Activated CD8-positive, alpha-beta memory T cell treated with anti-CD3 and anti-CD28 coated beads, Interleukin-2, amount 50 U/mL, for 4 hours (primary cell): ENCODE measurements around the gene SEMA4D.

Experiments used
- DNase-seq: peaks from one replicate; pipeline ENCODE4 v3.0.0-alpha.2; 2020

SEMA4D gene

DNA sequence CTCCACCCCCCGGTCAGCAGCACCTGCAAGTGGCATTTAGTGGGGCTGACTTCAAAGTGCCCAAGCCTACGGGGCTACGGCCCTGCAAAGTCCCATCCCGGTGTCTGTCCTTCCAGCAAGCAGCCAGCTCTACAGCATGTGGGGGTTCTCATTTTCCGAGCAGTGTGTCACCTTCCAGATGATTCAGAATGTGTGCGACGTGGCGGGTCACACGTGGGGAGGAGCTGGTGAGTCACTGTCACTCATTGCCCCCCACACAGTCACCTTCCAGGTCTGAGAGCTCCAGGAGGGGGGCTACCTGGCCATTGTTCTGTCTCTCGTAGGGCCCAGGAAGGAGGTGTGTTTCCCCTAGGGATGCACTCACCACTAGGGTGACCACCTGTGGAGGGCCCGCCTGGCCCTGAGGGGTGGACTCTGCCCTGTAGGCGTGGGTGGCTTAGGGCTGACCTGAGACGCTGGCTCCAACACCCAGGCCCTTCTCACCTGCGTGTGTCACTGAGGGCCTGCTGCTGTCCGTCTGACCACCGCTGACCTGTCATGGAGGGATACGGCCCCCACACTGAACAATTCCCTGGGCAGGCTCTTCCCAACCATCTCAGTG is 70.2 kb downstream of the SEMA4D start:
- peak; percentile 87 for DNase-seq

DNA sequence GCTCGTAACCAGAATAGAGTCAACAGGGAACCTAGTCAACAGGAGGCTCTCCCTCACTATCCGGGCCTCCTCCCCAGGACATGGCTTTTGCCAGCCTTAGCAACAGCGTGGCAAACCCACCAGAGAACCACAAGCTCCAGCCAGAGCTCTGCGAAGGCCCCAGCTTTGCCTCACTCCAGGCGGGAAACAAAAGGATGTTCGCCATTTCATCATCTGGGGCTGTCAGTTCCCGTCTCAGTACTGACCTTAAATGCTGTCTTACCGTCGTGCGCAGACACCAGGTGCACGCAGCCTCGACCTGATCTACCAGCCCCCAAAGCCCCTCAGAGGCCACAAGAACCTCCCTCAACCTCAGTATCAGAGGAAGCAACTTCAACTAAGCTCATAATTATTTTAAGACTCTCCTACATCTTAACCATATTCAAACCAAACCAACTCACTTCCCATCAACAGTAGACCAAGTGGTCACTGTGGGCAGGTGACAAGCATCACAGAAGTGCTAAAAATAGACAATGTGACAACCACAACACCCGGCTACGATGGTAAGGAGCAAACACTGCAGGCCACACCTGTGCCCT is 71.4 kb downstream of the SEMA4D start:
- DNase-seq: no peak

DNA sequence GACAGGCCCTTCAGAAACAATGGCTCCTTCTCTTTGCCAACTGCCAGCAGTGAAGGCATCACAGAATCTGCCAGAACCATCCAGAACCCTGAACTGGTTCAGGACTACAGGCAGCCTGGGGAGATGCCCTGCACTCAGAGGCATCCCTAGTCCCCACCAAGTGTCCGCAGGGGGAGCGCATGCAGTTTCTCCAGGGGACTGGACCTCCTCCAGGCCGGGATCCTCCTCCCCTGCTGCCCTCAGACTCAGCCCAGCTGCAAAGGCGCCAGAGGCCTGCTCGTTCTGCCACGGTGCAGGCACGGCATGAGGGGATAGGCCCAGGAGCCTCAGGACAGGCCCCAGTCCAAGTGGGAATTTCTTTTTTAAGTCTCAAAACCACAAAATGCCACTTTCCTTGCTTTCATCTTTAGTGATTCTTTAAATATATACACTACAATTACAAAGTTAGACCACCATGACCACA is 72.0 kb downstream of the SEMA4D start:
- DNase-seq: no peak

DNA sequence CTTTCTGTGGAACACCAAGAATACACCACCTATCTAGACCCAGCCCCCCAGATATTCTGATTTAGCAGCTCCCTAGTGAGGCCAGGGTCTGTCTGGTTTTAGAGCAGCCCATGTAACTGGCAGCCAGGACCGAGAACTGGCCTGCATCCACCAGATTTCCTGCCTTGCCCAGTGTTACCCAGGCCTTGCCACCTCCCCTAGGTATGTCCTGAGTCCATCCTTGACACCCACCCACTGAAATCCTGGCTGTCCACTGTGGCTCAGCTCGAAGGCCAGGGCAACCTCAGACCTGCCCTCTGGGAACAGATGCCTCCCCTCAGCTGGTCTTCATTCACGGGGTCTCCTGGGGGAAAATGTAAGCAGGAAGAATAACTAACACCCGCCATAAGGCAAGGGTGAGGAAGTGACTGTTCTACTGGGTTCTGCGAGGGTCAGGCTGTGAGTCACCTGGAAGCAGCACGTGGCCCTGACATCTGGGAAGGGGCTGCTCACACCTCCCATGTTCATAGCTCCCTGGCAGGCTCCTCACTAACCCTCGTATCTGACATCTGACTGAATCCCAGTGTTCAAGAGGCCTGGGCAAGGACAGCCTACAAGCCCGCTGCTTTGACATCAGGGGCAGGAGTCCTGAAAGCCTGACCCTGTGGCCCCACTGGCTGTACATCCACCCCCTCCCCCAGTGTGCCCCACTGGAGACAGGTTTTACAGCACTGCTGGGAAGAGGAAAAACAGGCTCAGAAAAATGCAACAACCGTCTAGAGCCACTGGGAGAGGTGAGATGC is 72.7 kb downstream of the SEMA4D start:
- peak; percentile 51 for DNase-seq

DNA sequence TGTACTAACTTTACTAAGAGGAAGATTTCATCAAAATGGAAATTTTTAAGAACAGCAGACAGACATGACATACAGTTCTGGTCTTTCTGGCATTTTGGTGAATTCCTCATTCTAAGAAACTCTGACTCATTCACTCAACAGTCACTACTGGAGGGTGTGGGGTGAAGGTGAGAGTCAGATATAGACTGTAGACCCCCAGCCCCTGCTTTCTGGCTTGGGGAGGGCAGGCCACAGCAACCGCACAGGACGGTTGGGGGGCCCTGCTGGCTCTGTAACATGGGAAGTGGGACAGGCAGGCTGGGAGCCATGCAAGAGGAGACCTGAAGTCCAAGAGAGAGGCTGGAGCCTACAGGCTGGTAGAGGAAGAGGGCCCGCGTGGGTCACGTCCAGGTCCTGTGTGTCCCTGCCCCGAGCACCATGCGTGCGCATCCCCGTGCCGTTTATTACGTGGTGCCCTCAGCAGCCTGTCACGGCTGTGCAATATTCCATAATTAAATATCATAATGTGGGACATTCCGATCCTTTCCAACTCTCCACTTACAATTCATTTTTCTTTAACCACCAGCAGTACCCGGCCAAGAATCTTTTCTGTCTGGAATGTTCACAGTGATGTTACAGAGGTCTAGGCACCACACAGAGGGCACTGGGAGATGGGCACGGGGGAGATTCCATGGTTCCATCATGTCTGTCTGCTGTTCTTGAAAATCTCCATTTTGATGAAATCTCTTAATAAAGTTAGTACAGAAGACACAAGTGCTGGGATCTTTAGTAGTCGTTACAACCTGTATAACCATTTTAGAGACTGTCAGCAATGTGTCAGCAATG is 75.5 kb downstream of the SEMA4D start:
- peak; percentile 57 for DNase-seq

DNA sequence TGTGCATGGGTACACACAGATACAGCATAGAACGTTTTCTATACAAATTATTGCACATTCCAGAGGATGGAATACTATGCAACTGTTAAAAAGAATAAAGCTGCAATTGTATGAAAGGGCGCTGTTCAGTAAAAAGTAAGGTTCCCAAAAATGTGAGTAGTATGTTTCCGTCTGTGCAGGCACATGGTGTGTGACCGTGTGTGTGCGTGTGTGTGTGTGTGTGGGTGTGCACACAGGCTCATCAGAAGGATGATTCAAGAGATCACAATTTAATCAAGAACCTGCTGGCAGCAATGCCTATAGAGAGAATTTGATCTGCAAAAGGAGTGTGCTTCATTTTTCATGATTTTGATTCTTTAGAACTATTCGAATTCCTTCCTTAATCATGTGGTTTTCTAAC is 76.3 kb downstream of the SEMA4D start:
- DNase-seq: peak; percentile 65

DNA sequence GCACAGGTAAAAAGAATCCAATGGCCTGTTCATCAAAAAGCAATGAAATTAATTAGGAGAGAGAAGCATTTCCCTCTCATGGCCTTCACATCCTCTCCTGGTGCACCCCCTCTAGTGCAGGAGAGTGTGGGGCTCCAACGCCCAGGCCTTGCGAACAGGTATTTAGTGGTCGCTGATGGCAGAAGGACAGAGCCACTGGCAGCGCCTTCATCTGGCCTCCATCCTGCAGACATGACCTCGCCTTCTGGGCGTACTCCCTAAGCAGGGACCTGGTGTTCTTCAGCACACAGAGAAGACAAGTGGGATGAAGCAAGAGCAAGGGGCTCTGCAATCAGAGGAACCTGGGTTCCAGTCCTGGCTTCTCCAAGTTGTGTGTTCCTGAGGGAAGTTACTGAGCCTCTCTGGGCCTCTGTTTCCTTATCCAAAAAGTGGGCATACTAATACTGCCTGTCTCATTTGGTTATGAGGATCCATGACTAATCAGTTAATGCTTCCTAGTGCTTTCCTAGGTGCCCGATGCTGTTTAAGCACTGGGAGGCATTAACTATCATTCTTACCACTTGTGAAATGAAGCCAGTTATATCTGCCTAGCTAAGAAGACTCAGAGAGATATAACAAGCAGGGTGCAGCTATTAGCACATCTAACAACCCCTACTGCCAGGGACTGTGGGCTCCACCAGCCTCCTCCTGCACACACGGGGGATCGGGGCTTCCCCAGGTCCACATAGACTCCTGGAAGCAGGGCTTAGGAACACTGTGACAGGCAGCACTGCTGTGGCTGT is 77.3 kb downstream of the SEMA4D start:
- DNase-seq: no peak

DNA sequence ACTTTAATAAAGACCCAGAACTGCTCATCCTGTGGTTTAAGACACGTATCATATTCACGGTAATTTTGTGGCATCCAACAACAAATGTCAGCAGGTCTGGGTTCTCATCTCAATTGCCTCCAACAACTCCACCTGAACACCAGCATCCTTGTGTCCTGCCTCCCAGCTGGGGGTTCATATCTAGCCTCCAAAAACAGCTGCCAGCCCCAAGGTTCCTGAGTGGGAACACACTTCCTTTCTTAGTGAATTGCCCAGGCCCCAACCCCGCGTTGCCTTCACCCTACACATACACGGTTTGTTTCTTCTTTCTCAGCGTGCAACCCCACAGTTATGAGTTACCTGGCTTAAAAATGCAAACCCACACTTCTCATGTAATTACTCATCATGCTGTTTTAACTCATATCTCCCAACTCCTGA is 77.9 kb downstream of the SEMA4D start:
- DNase-seq: no peak

DNA sequence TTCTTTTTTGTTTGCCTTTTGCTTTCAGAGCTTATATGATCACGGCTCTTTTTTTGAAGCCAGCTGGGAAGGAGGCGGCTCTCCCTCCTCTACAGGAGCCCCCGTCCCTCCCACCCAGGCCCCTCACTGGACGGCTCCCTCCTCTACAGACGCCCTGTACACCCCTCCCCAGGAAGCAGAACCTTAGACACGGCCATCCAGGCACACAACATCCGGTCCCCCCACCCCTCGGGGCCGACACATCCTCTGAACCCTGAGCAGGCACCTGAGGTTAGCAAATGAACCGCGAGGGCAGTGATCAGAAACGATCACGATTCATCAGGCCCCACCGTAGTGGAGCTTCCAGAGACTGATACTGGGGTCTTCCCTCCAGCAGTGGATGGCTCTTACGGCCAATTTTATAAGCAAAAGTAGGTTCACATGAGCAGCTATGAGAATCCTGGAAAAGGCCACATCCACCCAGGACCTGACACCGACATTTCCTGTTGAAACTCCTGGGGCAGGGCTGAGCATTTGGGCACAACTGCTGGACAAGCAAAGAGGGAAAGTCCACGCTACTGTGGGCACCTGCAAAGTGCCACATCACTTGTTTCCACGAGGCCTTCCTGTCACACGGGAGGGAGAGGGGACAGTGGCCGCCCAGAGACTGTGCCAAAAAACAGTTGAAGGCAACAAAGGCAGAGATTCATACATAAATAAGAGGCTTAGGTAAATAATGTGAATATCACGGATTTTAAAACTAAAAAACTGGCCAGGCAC is 78.9 kb downstream of the SEMA4D start:
- DNase-seq: peak; percentile 76

DNA sequence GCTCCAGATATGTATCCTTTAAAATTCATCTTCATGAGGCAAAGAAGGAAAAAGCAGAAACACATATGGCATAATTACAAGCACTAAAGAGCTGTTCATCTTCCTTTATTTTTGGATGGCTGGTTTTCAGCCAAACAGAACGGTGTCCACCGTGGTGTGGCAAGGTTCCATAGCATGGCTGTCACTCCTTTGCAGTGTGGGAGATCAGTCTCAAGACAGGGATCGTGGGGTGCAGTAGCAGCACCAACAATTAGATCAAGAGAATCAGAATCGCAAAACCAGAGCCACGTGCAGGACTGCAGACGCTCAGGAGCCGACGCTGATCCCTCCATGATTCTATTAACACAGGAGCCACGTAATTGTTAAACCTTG is 79.5 kb downstream of the SEMA4D start:
- no peak for DNase-seq

DNA sequence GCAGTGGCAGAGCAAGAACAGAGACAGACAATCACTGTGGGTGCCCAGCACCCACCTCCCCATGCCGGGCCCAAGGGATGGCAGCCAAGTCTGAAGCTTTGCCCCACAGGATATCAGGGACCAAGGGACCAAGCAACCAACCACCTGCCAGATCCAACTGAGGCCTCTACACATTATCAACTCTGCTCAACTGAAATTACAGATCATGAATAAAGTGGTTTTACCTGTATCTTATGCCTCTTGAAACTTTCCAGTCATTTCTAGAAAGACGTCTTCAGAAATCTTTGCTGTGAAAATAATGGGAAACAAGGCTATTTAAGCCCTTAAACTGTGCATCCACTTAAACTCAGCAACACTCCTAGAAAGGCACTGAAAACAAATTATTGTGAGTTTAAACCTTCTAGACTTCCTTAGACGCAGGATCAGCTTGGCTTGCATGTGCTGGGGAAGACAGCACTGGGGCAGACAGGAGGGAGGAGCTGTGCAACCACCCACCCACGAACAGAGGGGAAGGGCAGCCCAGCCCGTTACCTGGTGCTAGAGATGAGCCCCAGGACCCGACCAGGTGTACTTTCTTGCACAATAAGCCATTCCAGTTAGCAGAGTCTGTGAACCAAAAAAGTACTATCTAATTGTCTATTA is 80.0 kb downstream of the SEMA4D start:
- no peak for DNase-seq

DNA sequence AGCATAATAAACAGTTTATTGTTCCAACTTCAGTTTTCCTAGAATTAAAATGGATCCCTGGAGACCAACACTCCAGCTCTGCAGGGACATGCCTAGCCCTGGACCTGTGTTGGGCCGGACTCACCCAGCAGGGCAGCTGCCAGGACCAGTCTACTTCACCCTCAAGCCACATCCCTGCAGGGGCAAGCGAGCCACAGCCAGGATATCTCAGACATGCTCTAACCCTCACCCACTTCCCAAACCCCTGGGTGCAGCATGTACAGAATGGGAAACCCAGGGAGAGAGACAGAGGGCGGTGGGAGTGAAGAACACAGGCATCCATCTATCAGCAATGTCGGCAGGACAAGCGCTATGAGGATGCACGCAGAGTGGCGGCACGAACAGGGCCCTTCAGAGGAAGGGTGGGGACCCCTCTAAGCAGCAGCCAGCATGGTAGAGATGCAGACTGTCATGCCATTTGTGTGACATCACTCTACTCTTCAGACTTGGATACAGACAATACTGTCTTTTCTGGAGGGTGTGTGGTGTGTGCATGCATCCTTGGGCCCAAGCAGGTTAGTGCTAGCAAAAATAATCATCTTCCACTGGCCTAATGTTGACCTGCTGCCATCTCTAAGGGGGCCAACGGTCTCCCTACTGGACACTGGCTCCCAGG is 83.1 kb downstream of the SEMA4D start:
- no peak for DNase-seq

DNA sequence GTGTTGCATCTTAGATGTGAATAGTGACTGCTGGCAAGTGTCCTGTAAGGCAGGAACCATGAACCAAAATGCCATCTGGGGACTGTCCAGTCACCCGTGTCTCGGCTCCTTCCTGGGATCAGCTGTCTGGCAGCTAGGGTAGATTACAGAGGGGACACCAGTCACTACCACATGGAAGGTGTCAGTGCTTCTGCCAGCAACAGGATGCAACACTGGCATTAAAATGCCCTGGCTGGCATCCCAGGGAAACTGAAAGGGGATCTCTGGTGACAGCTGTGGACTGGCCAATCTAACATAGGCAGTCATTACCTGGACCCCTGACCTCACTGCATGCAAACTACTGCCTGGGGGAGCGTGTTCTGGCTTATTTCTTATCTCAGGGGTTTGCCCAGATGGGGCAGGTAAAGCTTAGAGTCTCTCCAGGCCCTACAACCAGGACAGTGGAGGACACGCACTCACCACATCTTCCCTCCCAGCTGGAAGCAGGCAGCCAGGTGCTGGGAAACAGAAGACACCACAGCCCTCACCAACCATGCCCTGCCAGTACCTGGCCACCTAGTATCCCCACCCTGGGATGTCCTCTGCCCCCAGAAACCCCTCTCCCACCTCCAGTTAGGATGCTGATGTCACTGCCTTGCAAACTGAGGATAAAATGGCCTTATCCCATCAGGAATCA is 83.8 kb downstream of the SEMA4D start:
- no peak for DNase-seq

DNA sequence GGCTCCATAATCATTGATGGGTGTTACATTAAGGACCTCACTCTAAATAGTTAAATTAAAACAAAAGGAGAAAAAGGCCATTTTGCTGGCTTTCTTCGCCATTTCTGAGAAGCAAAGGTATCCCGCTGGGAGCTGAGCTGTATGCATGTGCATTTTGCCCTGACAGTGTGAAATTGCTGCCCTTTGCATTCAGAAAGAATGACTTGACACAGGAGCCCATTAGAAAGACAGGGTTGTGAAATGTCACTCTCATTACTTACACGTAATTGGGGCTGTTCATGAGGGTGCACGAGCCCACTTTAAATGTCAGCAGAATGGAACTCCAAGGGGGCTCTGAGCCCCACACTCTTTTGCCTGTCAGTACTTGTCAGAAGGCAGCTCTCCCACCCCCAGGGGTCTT is 85.0 kb downstream of the SEMA4D start:
- DNase-seq: no peak

DNA sequence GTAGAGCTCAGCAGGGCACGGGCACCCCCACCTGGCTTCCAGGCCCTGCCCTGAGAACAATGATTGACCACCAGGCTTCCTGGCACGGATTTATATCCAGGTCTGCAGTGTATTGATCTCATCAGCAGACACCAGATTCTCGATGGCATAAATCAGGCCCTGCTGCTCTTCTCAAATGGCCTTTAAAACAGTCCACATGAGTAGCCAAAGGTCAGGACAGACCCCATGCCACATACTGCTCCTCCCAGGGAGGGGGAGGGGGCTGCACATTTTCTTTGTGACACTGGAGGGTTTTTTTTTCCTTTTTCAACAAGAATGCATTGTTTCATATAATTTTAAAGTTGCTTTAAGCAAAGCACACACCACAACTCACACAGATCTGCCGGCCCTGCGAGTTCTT is 85.4 kb downstream of the SEMA4D start:
- no peak for DNase-seq

DNA sequence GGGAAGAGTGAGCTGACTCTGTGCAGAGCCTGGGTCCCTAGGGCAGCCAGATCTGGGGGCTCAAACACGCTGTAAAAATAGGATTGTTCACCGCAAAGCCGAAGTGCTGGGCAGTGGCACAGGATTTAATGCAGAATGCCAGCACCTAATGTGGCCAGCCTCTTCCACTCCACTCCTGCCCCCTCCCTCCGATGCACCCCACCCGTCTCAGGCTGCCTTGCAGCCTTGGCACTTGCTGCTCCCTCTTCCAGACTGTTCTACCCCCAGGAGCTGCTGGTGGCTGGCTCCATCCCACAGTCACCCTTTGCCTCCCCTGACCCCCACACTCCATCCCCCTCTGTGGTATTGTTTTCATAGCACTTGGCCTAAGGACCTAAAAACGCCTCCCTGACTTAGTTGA is 86.2 kb downstream of the SEMA4D start:
- no peak for DNase-seq

DNA sequence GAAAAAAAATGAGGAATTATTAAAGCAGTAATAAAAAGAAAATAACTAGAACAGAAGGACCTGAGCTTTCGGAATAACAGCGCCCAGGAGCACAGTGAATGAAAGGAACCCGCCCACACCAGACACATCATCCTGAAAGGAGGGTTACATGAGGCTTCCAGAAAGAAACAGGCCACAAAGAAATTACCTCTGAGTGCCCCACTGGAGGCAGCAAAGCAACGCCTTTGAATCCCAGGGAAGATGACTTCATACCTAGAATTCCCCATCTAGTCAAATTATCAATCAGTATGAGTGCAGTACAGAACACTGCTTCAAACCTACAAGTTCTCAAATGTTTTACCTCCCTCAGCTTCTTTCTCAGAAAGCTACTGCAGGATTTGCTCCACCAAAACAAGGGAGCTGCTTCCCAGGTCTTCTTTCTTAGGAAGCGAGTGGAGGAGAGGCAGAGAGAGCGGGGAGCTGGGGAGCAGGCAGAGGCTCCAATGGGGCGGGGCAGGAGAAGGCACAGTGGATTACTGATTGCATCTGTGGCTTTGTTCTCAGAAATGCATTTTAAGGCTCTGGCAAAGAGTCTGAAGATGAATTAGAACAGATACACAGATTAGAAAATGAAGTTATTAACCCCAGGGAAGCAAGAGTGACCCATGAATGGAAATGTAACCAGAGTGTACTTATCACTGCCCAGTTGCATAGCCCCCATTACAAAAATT is 87.1 kb downstream of the SEMA4D start:
- DNase-seq: peak; percentile 38

DNA sequence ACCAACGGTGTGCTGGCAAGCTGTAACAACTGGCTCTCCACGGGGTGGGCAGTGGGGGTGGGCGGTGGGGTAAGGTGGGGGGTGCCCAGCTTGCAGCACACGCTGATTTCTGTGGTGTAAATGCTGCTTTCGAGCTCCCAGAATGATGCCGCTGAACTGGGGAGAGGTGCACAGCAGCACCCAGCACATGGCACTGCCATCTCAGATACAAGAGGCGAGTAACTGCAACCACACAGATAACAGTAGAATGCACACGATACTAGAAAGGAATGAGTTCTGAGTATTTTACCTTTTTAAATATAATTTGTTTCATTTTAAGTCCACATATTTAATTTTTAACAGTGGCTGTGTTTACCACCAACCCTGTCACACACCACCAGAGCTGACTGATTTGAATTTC is 87.9 kb downstream of the SEMA4D start:
- no peak for DNase-seq

DNA sequence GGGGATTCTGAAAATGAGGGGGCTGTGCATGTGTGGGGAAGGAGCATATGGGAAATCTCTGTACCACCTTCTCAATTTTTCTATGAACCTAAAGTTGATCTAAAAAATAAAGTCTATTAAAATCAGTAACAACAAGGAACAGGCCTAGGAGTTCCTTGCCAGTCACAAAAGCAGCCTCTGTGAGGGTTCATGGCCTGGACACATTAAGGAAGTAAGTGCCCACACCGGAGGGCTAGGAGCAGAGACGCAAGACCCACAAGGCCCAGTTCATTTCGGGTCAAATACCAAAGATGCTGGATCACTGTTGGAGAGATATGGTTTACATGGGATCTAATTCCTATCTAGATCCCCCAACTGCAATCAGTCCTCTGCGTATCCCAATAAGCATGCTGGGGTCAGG is 88.4 kb downstream of the SEMA4D start:
- no peak for DNase-seq
